Liver (tissue), 9 donors: ENCODE results near the gene INPP5B. TPM values are rescaled to one million over a fixed set of nuclear protein-coding genes. Genes with fewer than 3 reads are reported as not detected.

Experiments used
- DNase-seq: peaks from one replicate; pipeline ENCODE4 v3.0.0-alpha.2; 2017; ENCODE audit warnings: low spot score
- H3K27ac ChIP-seq, 2 donors: one replicate each; pipeline ENCODE4 v1.7.0; 2013; ENCODE audit warnings: inconsistent platforms in 2 of 2, low read length in 2 of 2, control low read depth in 1 of 2, low read depth in 1 of 2, mild to moderate bottlenecking in 1 of 2
- H3K27me3 ChIP-seq, 4 donors: one replicate each; pipeline versions ENCODE4 v1.6.1 to v1.7.0; 2013; ENCODE audit warnings: low read length in 3 of 4, inconsistent platforms in 1 of 4, mild to moderate bottlenecking in 1 of 4, moderate library complexity in 1 of 4; ENCODE audit not compliant: control insufficient read depth in 4 of 4, insufficient read depth in 4 of 4
- H3K36me3 ChIP-seq, 4 donors: one replicate each; pipeline versions ENCODE4 v1.6.1 to v1.7.0; 2013; ENCODE audit warnings: low read length in 3 of 4, mild to moderate bottlenecking in 3 of 4, low read depth in 1 of 4, moderate library complexity in 1 of 4; ENCODE audit not compliant: control insufficient read depth in 4 of 4, insufficient read depth in 3 of 4
- H3K4me1 ChIP-seq, 4 donors: one replicate each; pipeline versions ENCODE4 v1.6.1 to v1.7.0; 2013; ENCODE audit warnings: low read length in 3 of 4, mild to moderate bottlenecking in 3 of 4, moderate library complexity in 1 of 4; ENCODE audit not compliant: control insufficient read depth in 4 of 4, insufficient read depth in 4 of 4
- H3K4me3 ChIP-seq, 3 donors: one replicate each; pipeline versions ENCODE4 v1.6.1 to v1.7.0; 2013; ENCODE audit warnings: low read length in 3 of 3, control low read depth in 1 of 3, low read depth in 1 of 3, mild to moderate bottlenecking in 1 of 3
- H3K9ac ChIP-seq, 2 donors: one replicate each; pipeline ENCODE4 v1.7.0; 2013; ENCODE audit warnings: low read length in 2 of 2, mild to moderate bottlenecking in 2 of 2, moderate library complexity in 2 of 2, control low read depth in 1 of 2, low read depth in 1 of 2
- H3K9me3 ChIP-seq, 4 donors: one replicate each; pipeline versions ENCODE4 v1.6.1 to v1.7.0; 2013; ENCODE audit warnings: low read length in 3 of 4; ENCODE audit not compliant: control insufficient read depth in 4 of 4
- FOXA1 ChIP-seq: IDR thresholded peaks from 2 replicates; pipeline ENCODE4 v1.6.1; 2016; ENCODE audit warnings: antibody characterized with exemption
- FOXA2 ChIP-seq: IDR thresholded peaks from 2 replicates; pipeline ENCODE4 v1.6.1; 2016; ENCODE audit warnings: antibody characterized with exemption
- GABPA ChIP-seq, 2 donors: IDR thresholded peaks in 1 of 2; conservative IDR thresholded peaks in 1 of 2; 2 replicates each; pipeline ENCODE4 v1.6.1; 2016; ENCODE audit warnings: antibody characterized with exemption in 2 of 2, mild to moderate bottlenecking in 1 of 2, moderate library complexity in 1 of 2
- HNF4A ChIP-seq, 2 donors: conservative IDR thresholded peaks; 2 replicates each; pipeline ENCODE4 v1.6.1; 2016; ENCODE audit warnings: antibody characterized with exemption in 2 of 2, mild to moderate bottlenecking in 2 of 2
- HNF4G ChIP-seq: IDR thresholded peaks from 2 replicates; pipeline ENCODE4 v1.6.1; 2016; ENCODE audit warnings: antibody characterized with exemption
- JUND ChIP-seq, 2 donors: IDR thresholded peaks; 2 replicates each; pipeline ENCODE4 v1.6.1; 2016; ENCODE audit warnings: antibody characterized with exemption in 2 of 2
- MAX ChIP-seq: IDR thresholded peaks from 2 replicates; pipeline ENCODE4 v1.6.1; 2016; ENCODE audit warnings: antibody characterized with exemption
- NR2F2 ChIP-seq: IDR thresholded peaks from 2 replicates; pipeline ENCODE4 v1.6.1; 2016; ENCODE audit warnings: antibody characterized with exemption
- RAD21 ChIP-seq, 2 donors: IDR thresholded peaks; 2 replicates each; pipeline ENCODE4 v1.6.1; 2016; ENCODE audit warnings: antibody characterized with exemption in 2 of 2, mild to moderate bottlenecking in 2 of 2
- REST ChIP-seq: IDR thresholded peaks from 2 replicates; pipeline ENCODE4 v1.6.1; 2016; ENCODE audit warnings: antibody characterized with exemption, mild to moderate bottlenecking
- TAF1 ChIP-seq: conservative IDR thresholded peaks from 2 replicates; pipeline ENCODE4 v1.6.1; 2016; ENCODE audit warnings: antibody characterized with exemption, mild to moderate bottlenecking
- YY1 ChIP-seq: IDR thresholded peaks from 2 replicates; pipeline ENCODE4 v1.6.1; 2016; ENCODE audit warnings: antibody characterized with exemption, mild to moderate bottlenecking
- ZBTB33 ChIP-seq: IDR thresholded peaks from 2 replicates; pipeline ENCODE4 v1.6.1; 2016; ENCODE audit warnings: antibody characterized with exemption
- WGBS: extraction: QIAGEN DNeasy Blood & Tissue Kit; methylation state at CpG from one replicate; pipeline ENCODE4 v1.1.7; 2013; 5-methylcytosine and 5-hydroxymethylcytosine counted together
- polyA plus RNA-seq, 2 donors: library from polyadenylated mRNA; stranded (reverse) in 1 of 2; unstranded in 1 of 2; fragments of 200-250 nt in 1 of 2; fragments of >200 nt in 1 of 2; fragmentation: Nextera tagmentation in 1 of 2; extraction: Ambion mirVana in 1 of 2; gene quantifications; one replicate each; pipeline versions ENCODE4 v1.2.1 to v1.2.3, GENCODE V29; 2013 to 2015
- total RNA-seq, 2 donors: library from RNA; depleted of rRNA; stranded (reverse); fragments of >200 nt; gene quantifications; one replicate each; pipeline ENCODE4 v1.2.3, GENCODE V29; 2014
- donor health status: healthy.
- donor health status: healthy.
- donor health status: healthy.
- donor health status: healthy.
- donor health status: healthy.

Gene INPP5B
- total and polyA plus RNA-seq, 4 donors, result 5.0 to 30.9 (median 13.6) TPM

GRCh38 chr1:37817481-37817880 is 129.4 kb downstream of the INPP5B start:
- no peak overlapping the region for H3K9ac ChIP-seq
- H3K9me3 ChIP-seq, result no peaks in the 10 kb centered on the region
- no peak for TF ChIP-seq HNF4G
- TF ChIP-seq JUND (IDR thresholded peaks at IDR 0.05), result peak in 1 of 2 donors; percentile 11
- TF ChIP-seq FOXA1, result no peak
- TF ChIP-seq REST, result no peak
- peak in 1 of 2 donors; percentile 12 for TF ChIP-seq GABPA (IDR thresholded peaks at IDR 0.05 in 1 of 2, conservative IDR thresholded peaks at IDR 0.05 in 1 of 2)
- H3K4me1 ChIP-seq, result peaks cover 0 to 9% (median 6%) of the 10 kb centered on the region in 4 donors
- no peak overlapping the region for H3K4me3 ChIP-seq
- H3K27ac ChIP-seq, result peak overlapping the region; percentile 33 to 44
- H3K27me3 ChIP-seq, result no peaks in the 10 kb centered on the region
- peaks cover 10 to 48% (median 27%) of the 10 kb centered on the region in 4 donors for H3K36me3 ChIP-seq
- no peak for DNase-seq
- WGBS, result 15% methylated on average over 2 of the region's 2 CpGs

GRCh38 chr1:37814252-37814651 is 132.6 kb downstream of the INPP5B start:
- Histone ChIP-seq H3K4me3 (no peak overlapping the region), H3K27ac (no peak overlapping the region), H3K9ac (no peak overlapping the region), H3K27me3 (no peaks in the 10 kb centered on the region), H3K4me1 (peaks cover 4 to 17% (median 10%) of the 10 kb centered on the region in 4 donors), H3K9me3 (no peaks in the 10 kb centered on the region), H3K36me3 (peaks cover 0 to 28% (median 12%) of the 10 kb centered on the region in 4 donors)
- WGBS, result 95% methylated on average over 7 of the region's 7 CpGs
- no peak for TF ChIP-seq JUND (IDR thresholded peaks at IDR 0.05)
- no peak for TF ChIP-seq HNF4G
- no peak for TF ChIP-seq FOXA1
- no peak for TF ChIP-seq HNF4A (conservative IDR thresholded peaks at IDR 0.05)
- TF ChIP-seq YY1, result no peak
- TF ChIP-seq MAX, result no peak
- TF ChIP-seq REST, result no peak
- no peak for TF ChIP-seq FOXA2
- TF ChIP-seq TAF1, result no peak
- TF ChIP-seq RAD21 (IDR thresholded peaks at IDR 0.05), result no peak
- TF ChIP-seq NR2F2, result no peak
- TF ChIP-seq ZBTB33, result no peak
- TF ChIP-seq GABPA (IDR thresholded peaks at IDR 0.05 in 1 of 2, conservative IDR thresholded peaks at IDR 0.05 in 1 of 2), result no peak
- no peak for DNase-seq
